Lung microvascular endothelial cell (primary cell): ENCODE results near the gene NBPF3. TPM values are rescaled to one million over a fixed set of nuclear protein-coding genes. Genes with fewer than 3 reads are reported as not detected.
"Not testable (repeated sequence)": the region's sequence is repeated elsewhere in the genome, so short reads cannot be mapped to it uniquely, and the experiment has no call there.

Source experiments
- DNase-seq, 2 donors: peaks; one replicate each; pipeline versions ENCODE4 v3.0.0 to v3.0.0-alpha.2; 2010; ENCODE audit warnings: low read depth in 2 of 2
- total RNA-seq: library from RNA; depleted of rRNA; stranded (reverse); fragments of >200 nt; gene quantifications from 2 replicates; pipeline ENCODE4 v1.2.1, GENCODE V29; 2014

Gene NBPF3
- total RNA-seq, 1 donor from 2014 or later: 0.40 TPM

DNA sequence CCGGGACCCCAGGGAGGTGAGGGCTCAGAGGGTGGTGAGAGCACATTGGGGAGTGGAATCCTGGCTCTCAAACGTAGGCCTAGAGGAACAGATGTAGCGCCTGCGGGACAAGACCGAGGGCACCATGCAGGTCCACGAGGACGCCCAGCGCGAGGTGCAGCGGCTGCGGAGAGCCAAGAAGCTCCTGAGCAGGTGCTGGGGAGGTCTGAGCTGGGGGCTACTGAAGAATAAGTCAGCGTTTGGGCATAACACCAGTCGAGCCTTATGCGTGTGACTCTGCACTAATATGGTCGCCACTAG lies 2.6 kb upstream of the NBPF3 start:
- no peak for DNase-seq

DNA sequence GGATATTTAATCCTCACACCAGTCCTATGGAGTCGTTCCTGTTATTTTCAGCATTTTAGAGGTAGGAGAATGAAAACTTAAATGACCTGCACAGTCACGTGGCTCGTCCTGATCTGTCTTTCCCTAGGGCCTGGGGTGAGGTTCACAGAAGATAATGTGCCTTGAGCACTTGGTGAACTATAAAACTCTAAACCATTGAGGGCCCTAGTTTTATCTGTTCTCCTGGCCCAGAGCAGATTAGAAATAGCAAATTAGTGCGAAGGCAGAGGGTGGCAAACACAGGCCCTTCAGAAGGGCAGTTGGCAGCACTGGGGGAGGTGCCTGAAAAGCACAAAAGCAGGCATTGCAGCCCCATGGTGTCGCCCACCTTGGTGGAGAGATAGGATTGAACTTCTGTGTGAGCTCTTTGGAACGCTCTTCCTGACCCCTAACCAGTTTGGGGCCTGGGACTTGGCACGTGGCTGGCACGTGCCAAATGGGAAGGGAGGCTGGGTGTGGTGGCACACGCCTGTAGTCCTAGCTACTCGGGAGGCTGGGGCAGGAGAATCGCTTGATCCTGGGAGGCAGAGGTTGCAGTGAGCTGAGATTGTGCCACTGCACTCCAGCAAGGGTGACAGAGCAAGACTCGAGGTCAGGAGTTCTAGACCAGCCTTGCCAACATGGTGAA lies 1.2 kb upstream of the NBPF3 start:
- DNase-seq: not testable (repeated sequence)

DNA sequence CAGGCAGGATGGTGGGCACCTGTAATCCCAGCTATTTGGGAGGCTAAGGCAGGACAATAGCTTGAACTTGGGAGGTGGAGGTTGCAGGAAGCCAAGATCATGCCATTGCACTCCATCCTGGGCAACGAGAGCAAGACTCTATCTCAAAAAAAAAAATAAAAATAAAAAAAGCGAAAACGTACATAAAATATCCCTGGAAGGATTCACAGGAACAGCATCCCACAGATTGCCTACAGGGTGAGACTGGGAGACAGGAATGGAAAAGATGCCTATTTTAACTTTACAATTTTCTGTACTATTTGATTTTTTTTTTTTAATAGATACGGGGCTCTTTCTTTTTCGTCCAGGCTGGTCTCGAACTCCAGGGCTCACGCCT lies 604 bp upstream of the NBPF3 start:
- DNase-seq: no peak

DNA sequence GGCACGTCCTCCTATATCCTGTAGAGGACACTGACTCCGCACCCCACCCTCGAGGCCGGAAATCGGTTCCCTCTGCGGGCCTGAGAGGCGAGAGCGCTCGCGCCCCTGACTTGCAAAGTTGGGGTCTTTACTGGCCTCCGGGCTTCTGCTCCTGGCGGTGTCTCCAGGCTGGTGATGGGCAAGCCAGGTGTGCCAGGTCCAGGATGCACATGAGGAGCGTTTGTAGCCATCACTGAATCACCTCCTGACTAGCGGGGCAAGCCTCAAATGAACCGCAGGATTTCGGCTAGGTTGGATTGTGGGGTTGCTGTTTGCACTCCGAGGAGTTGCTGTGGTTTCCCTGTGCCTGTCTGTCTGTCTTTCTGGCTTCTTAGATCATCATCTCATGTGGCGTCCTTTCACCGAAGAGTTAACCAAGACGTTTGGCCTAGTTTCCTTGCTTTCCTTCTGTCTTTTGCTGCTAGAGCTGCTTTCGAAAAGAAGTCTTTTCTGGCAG lies 741 bp downstream of the NBPF3 start:
- not testable (repeated sequence) for DNase-seq

DNA sequence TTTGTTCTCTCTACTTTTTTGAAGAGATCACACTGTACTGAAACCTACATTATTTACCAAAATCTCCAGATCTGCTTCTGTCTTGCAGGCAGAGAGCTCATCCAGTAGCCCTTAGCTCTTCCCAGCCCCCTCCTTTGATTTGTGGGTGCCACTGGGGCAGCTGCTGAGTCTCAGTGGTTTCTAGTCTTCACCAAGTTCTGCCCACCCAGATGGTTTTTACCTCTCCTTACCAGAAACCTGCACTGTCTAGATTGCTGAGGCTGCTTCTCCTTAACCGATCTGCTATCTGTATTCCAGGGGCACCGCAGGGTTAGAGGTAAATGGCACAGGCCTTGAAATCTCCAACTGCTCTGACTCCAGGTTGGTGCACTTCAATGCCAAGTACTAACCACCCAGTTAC lies 6.7 kb downstream of the NBPF3 start:
- DNase-seq: not testable (repeated sequence)

DNA sequence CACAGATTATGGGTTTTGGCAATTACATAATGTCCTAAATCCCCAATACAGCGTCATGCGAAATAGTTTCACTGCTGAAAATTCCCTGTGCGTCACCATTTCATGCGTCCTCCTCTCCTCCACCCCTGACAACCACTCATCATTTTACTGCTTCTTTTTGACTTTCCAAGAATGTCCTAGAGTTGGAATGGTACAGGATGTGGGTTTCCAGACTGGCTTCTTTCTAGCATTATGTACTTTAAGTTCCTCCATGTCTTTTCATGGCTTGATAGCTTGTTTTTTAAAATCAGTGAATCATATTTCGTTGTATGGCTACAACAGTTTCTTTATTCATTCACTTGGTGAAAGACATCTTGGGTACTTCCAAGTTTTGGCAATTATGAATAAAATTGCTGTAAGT lies 7.4 kb downstream of the NBPF3 start:
- DNase-seq: no peak

DNA sequence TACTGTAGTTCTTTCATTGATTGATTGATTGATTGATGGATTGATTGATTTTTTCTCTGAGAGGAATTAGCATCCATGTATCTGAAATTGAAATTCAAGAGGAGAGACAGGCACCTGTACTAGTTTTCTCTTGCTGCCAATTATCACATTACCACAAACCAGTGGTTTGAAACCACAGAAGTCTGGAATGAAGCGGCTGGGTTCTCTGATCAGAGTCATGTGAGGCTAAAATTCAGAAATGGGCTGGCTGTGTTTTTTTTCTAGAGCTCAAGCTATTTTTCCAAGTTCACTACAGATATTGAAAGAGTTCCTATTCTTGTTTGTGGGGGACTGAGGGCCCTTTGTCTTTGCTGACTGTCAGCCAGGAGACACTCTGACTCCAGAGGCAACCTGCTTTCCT lies 10.0 kb downstream of the NBPF3 start:
- DNase-seq: no peak

DNA sequence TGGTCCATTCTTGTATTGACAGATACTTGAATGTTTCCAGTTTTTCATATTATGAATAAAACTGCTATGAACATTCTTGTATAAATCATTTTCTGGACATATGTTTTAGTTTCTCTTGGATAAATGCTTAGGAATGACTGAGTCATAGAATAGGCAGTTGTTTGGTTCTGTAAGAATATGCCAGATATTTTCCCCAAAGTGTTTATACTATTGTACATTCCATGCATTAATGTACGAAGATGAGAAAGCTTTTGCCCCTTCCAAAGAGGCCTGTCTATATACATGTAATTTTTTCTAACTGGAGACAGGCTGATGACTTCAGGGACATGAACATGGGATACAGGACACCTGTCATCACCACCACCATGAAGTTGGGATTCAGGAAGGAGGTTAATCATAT lies 11.3 kb downstream of the NBPF3 start:
- peak in 1 of 2 donors; percentile 42 for DNase-seq

DNA sequence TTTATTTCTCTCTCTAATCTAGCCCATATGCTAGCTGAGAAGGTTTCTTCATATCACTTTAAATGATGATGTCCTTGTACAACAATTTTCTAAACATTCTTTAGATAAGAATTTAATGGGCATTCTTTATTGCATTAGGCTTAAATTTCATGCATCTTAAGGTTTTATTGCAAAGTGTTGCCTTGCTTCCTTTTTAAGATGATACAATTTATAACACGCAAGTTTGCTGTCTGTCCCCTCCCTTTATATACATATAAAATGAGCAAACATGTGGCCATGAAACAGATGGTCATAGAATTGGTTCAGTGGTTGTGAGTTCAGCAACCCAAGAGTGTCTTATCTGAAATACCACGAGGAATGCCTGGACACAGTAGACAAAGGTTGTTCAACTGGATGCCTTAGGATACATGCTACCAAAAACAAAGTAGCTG lies 12.1 kb downstream of the NBPF3 start:
- no peak for DNase-seq

DNA sequence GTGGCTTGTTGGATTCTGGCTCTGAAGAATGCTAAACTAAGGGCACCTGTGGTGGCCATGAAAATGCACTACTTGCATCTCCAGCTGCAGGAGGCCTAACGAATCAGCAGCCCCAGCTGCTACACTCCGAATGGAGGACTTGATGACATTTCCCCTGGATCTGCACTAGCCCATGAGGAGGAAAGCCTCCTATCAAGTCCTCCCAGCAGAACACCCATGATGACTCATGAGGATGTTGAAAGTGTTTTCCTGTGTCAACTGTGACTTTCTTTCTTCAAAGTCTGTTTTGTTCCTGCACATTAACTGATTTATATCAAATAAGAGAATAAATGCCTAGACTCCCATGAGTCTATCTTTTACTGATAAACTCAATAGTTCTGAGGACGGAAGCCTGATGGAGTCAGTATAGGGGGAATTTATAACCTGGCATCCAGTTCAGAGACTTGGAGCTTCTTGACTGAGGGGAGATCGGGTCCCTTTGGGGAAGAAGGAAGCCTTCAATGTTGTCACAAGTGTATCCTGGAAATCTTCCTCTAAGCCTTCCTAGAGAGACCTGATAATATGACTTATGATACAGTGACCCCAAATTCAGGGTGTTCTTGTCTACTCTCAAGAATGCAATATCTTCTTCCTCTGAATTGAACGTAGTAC lies 14.2 kb downstream of the NBPF3 start:
- DNase-seq: peak; percentile 14 to 72

DNA sequence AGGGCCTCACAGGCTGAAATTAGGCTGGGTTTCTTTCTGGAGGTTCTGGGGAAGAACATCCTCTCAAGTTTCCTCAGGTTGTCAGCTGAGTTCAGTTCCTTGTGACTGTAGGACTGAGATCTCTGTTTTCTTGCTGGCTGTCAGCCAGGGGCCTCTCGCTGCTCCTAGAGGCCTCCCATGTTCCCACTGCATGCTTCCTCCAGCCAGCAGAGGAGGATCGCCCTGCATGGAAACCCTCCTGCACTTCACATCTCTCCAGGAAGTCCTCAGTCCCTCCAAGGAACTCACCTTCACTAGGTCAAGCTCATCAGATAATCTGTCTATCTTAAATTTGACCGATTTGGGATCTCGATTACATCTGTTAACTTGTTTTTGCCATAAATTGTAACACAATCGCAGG lies 15.0 kb downstream of the NBPF3 start:
- DNase-seq: not testable (repeated sequence)

DNA sequence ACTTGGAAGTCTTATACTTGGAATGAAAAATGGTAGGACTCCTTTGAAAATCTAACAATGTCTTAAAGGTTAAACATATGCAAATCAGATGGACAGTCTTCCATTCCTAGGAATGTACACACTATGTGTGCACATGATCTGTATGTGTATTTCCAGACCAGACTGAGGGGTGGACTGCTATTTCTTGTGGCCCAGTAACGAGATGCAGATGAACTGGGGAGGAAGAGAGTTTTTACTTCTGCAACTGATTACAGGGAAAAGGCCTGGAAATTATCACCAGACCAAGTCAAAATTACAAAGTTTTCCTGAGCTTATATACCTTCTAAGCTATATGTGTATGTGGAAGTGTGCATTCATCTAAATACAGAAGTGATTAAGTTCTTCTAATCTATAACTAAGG lies 17.7 kb downstream of the NBPF3 start:
- DNase-seq: no peak

DNA sequence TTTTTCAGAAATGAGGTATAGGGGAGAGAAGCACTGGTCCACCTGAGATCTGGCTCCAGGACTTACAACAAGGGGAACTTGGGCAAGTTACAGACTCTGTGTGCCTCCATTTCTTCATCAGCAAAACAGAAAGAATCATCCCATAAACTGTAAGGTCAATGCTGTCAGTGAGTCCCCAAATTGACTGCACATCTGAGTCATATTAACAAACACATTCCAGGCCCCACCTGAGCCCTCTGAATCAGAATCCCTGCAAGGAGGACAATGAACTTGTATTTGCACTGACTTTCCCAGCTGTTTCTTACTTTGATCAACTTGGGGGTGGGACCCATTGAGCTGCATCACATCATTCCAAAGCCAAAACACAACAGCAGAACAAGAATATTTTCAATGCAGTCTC lies 25.2 kb downstream of the NBPF3 start:
- DNase-seq: not testable (repeated sequence)

DNA sequence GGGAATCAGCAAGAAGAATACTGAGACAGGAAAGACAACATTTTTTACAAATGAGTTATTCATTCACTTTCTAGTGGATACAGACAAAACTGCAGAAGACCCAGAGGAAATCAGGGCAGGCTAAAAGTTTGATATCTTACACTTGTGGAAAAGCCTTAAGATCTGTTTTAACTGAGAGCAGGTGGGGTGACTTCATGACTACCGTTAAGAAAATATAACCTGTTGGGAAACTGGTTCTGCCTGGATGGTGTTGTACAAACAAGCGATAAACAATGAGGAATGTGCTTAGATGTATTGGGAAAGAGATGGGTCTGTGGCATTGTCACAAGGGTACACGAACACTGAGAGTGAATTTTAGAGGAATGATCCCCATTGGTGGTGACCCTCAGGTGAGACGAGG lies 28.0 kb downstream of the NBPF3 start:
- not testable (repeated sequence) for DNase-seq

DNA sequence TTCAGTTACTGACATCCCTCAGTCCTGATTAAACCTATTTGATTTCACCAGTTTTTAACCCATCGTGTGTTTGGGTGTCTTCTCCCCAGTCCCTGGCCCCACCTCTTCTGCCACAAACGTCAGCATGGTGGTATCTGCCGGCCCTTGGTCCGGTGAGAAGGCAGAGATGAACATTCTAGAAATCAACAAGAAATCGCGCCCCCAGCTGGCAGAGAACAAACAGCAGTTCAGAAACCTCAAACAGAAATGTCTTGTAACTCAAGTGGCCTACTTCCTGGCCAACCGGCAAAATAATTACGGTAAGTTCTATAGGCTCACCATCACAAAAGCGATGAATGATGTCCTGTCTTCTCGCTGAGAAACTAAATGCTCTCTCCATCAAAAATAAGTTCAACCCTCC lies 28.7 kb downstream of the NBPF3 start:
- peak; percentile 9 to 34 for DNase-seq

DNA sequence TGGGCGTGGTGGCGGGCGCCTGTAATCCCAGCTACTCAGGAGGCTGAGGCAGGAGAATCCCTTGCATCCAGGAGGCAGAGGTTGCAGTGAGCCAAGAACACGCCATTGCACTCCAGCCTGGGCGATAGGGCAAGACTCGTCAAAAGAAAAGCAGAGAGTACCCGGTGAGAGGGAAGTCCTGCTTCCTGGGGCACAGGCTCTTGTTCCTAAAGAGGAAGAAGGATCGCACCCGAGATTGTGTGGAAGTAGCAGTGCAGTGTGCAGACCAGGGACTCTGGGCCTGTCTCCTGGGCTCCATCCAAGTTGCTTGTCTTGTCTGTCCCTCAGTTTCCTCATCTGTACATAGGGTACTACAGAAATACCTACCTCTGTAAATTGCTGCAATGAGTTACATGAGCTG lies 29.6 kb downstream of the NBPF3 start:
- no peak for DNase-seq

DNA sequence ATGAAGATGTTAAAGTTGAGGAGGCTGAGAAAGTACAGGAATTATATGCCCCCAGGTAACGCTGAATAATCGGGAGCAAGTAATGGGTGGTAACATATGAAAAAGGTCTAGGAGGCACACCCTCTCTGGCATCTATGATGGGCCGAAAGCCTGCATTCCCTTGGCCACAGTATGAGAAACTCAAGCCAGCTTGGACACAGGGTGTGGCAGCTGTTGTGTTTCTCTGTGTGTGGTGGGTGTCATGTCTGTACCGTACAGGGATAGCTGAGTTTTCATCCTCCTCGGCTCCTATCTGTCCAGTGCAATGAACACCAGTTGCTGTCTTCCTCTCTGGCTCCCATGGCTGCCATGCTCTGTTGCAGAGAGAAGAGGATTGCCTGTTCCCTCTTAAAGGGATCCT lies 32.9 kb downstream of the NBPF3 start:
- no peak for DNase-seq

DNA sequence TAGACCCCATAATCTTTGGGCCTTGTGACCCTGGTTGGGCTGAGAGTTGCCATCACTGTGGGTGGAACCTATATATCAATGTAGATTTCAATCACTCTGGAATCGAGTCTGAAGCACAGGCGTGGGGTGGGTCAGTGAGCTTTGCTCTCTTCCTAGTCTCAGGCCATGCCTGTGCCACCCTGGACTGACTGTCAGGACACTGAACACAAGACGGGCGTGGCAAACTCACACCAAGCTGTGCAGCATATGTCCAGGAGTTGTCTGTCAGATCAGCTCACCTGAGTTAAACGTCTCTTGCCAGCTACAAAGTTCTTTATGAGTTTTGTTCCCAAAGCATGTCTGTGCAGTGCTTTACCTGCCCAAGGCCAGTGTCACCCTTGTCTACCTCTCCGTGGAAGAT lies 38.4 kb downstream of the NBPF3 start:
- DNase-seq: no peak

DNA sequence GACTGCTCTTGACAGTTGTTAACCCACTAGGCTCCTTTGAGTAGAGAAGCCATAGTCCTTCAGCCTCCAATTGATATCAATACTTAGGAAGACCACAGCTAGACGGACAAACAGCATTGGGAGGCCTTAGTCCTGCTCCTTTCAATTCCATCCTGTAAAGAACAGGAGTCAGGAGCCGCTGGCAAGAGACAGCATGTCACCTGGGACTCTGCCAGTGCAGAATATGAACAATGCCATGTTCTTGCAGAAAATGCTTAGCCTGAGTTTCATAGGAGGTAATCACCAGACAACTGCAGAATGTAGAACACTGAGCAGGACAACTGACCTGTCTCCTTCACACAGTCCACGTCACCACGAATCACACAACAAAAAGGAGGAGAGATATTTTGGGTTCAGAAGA lies 43.9 kb downstream of the NBPF3 start:
- DNase-seq: not testable (repeated sequence)

DNA sequence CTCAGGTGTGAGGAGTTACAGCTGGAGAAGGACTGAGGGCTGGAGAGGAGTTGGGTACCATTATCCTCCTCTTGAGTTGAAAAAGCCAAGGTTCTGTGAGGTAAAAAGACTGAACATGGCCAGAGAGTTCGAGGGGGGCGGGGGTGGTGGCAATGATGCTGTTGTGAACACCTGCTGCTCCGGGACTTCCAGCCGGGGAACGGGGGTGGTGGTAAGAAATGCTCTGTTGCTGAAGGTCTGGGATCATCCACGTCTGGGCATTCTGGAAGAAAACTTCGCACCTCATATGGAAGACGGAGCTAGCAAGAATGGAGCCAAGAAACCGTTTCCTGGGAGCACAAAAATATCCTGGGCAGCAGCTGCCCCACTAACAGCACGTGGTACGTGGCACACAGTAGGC lies 49.2 kb downstream of the NBPF3 start:
- DNase-seq: no peak

DNA sequence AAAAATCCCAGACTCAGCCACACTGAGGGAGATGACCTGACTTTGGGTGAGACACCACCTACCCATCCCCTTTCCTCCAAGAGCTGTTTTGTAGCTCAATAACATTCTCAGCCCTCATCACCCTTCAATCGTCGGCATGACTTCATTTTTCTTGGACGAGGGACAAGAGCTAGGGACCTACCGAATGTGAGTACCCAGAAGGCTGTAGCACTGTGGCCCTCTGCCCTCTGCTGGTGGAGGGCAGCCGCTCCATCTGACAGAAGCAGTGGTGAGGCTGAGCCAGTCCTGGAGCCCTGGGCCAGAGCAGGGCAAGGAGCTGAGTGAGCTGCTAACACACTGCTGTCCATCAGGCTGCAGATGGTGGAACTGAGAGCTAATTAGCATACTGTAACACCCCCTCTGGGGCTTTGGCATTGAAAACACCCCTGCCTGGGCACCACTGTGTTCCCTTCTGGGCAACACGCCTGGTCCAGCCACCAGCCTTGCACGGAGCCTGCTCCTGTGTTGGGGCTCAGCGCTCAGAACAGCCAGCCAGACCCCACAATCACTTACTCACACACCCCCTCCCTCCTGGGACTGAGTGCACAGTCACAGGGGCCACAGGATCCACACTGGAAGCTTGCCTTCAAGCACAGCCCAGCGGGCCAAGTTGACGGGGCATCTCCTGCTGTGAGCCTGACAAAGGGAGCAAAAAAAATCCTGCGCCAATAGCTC lies 51.0 kb downstream of the NBPF3 start:
- peak; percentile 39 to 62 for DNase-seq

DNA sequence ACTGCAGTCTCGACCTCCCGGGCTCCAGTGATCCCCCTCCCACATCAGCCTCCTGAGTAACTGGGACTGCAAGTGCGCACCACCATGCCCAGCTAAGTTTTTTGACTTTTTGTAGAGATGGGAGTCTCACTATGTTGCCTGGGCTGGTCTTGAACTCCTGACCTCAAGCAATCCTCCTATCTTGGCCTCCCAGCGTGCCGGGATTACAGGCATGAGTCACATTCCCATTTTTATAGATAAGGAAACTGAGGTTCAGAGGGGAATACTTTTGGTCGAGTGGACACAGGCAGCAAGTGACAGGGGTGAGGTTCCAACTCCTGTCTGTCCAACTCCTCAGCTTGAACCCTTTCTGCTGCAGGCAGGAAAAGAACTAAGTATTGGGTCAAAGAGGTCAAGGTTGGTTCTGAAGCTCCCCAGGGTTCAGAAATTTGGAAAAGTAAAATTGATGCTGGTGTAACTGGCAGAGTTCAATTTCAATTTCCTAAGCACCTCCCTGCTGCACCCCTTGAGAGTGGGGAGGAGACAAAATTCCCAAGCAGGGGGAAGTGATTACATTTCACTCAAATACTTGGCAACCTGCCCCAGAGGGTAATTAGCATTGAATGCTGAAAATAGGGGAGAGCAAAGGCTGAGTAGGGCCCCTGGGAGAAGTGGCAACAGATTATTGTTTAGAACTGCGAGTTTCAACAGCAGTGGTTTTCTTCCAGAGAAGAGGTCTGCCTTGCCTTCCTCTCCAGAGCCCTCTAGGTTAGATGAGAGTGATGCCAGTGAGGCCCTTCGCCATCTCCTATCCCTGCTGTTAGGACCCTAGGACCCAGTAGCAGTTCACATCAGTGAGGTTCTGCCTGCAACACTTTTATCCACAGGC lies 51.8 kb downstream of the NBPF3 start:
- DNase-seq: no peak
